Activated CD4-positive, alpha-beta T cell treated with anti-CD3 and anti-CD28 coated beads, Interleukin-2, Interleukin-6, amounts not matched to agents 100 ng/mL and 50 ng/mL, durations not matched to agents 16 hours and 8 hours (primary cell): ENCODE measurements around the gene THSD4.
"Not testable (repeated sequence)": the region's sequence is repeated elsewhere in the genome, so short reads cannot be mapped to it uniquely, and the experiment has no call there.

Experiments
- DNase-seq: peaks from one replicate; pipeline ENCODE4 v3.0.0-alpha.2; 2020

THSD4 gene

GRCh38 chr15:71151081-71151480 lies 35.8 kb downstream of the THSD4 start:
- DNase-seq = no peak

- DNase-seq = no peak
Observed at GRCh38 chr15:71152542-71152941, 37.3 kb downstream of the THSD4 start.

- DNase-seq = no peak
Observed at GRCh38 chr15:71153823-71154524, 38.7 kb downstream of the THSD4 start.

- DNase-seq = no peak
Observed at GRCh38 chr15:71154607-71155200, 39.4 kb downstream of the THSD4 start.

GRCh38 chr15:71155534-71155933 lies 40.3 kb downstream of the THSD4 start:
- no peak for DNase-seq

- DNase-seq = no peak
Observed at GRCh38 chr15:71160976-71161375, 45.7 kb downstream of the THSD4 start.

- no peak for DNase-seq
Observed at GRCh38 chr15:71162309-71162708, 47.0 kb downstream of the THSD4 start.

- not testable (repeated sequence) for DNase-seq
Observed at GRCh38 chr15:71164606-71165005, 49.3 kb downstream of the THSD4 start.

GRCh38 chr15:71167445-71168165 lies 52.3 kb downstream of the THSD4 start:
- no peak for DNase-seq

GRCh38 chr15:71168166-71168834 lies 53.0 kb downstream of the THSD4 start:
- DNase-seq = no peak

GRCh38 chr15:71170163-71170562 lies 54.9 kb downstream of the THSD4 start:
- DNase-seq = no peak

- no peak for DNase-seq
Observed at GRCh38 chr15:71171195-71171594, 55.9 kb downstream of the THSD4 start.

GRCh38 chr15:71174360-71174759 lies 59.1 kb downstream of the THSD4 start:
- not testable (repeated sequence) for DNase-seq

- DNase-seq = no peak
Observed at GRCh38 chr15:71180986-71181853, 65.9 kb downstream of the THSD4 start.

- DNase-seq = no peak
Observed at GRCh38 chr15:71182522-71182921, 67.3 kb downstream of the THSD4 start.

- DNase-seq = no peak
Observed at GRCh38 chr15:71183063-71183462, 67.8 kb downstream of the THSD4 start.

GRCh38 chr15:71185706-71186105 lies 70.4 kb downstream of the THSD4 start:
- no peak for DNase-seq

GRCh38 chr15:71186267-71186666 lies 71.0 kb downstream of the THSD4 start:
- DNase-seq = no peak

GRCh38 chr15:71187078-71187477 lies 71.8 kb downstream of the THSD4 start:
- no peak for DNase-seq

GRCh38 chr15:71187526-71187925 lies 72.3 kb downstream of the THSD4 start:
- no peak for DNase-seq

- no peak for DNase-seq
Observed at GRCh38 chr15:71189718-71190117, 74.4 kb downstream of the THSD4 start.

GRCh38 chr15:71191296-71191695 lies 76.0 kb downstream of the THSD4 start:
- no peak for DNase-seq

- DNase-seq = no peak
Observed at GRCh38 chr15:71192816-71193215, 77.5 kb downstream of the THSD4 start.
